ENCODE measurements around the gene STK17B. TPM values are rescaled to one million over a fixed set of nuclear protein-coding genes. Genes with fewer than 3 reads are reported as not detected.
A peak's percentile ranks its signal among the peaks of the same experiment; 100 is the strongest.

Gene STK17B
- polyA plus RNA-seq, 1 experiment, result 6.1 TPM

DNA sequence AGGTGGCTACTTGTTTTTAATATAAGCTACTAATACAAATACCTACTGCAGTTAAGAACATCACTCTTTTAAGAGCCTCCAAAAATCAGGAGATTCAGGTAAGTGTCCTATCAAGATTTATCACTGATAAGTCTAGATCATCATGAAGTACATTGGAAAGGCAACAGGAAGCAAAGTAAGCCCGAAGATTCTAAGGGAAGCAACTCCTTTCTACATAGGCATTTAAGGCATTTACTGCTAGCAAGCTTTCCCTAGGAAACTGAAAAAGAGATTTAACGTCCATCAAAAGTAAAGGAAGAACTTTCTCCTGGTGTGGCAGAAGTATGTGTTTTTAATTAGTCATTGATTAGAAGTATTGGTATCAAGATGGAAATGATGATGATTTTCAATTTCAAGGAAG is 3.7 kb downstream of the STK17B start:
- POLR2A ChIA-PET, result no interaction called here
- H3K36me3 ChIP-seq (ENCODE audit: control insufficient read depth, insufficient read depth, low read length), result peaks cover 2% of the 10 kb centered on the region

DNA sequence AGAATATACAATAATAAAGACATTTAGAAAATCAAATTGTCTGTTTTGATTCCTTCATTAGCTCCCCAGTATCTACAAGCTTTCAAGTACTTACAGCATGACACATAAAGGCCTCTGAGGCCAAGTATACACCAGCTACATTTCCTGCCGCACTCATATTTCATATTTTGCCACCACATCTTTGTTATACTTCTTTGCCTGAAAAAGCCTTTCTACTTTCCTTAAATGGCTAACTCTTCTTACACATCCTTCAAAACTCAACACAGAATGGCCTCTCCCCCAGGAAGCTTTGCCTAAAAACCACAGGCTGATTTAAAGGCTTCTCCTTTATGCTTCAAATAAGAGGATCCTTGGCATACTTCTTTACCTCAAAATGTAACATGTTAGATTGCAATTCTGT is 4.5 kb downstream of the STK17B start:
- no peak overlapping the region for H3K4me3 ChIP-seq (ENCODE audit: low read depth, low read length)
- H3K36me3 ChIP-seq (ENCODE audit: control insufficient read depth, insufficient read depth, low read length), result peaks cover 5% of the 10 kb centered on the region
- no peaks in the 10 kb centered on the region for H3K27me3 ChIP-seq (ENCODE audit: control insufficient read depth, insufficient read depth, low read length)
- POLR2A ChIA-PET, result no interaction called here
- CTCF ChIA-PET, result interaction anchor here (0.9 to 1.9 kb wide), 3 partner anchors 89 to 171 kb away, joined by 3 to 5 read pairs (median 5); no protein-coding TSS in a partner anchor
- TF ChIP-seq, protein P1, sequence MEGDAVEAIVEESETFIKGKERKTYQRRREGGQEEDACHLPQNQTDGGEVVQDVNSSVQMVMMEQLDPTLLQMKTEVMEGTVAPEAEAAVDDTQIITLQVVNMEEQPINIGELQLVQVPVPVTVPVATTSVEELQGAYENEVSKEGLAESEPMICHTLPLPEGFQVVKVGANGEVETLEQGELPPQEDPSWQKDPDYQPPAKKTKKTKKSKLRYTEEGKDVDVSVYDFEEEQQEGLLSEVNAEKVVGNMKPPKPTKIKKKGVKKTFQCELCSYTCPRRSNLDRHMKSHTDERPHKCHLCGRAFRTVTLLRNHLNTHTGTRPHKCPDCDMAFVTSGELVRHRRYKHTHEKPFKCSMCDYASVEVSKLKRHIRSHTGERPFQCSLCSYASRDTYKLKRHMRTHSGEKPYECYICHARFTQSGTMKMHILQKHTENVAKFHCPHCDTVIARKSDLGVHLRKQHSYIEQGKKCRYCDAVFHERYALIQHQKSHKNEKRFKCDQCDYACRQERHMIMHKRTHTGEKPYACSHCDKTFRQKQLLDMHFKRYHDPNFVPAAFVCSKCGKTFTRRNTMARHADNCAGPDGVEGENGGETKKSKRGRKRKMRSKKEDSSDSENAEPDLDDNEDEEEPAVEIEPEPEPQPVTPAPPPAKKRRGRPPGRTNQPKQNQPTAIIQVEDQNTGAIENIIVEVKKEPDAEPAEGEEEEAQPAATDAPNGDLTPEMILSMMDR (IDR thresholded peaks at IDR 0.05; ENCODE audit: insufficient read depth, low read depth, low read length), result no peak
- no peak for DNase-seq (ENCODE audit: low read depth)

More for the DNA sequence above, 3.7 kb downstream of the STK17B start:
- Histone ChIP-seq H3K4me3 (ENCODE audit: low read depth, low read length) (peak overlapping the region; percentile 16), H3K27me3 (ENCODE audit: control insufficient read depth, insufficient read depth, low read length) (no peaks in the 10 kb centered on the region)
- no peak for DNase-seq (ENCODE audit: low read depth)
- TF ChIP-seq, protein P1 (IDR thresholded peaks at IDR 0.05; ENCODE audit: insufficient read depth, low read depth, low read length), result no peak
- CTCF ChIA-PET, result interaction anchor here (0.6 to 1.9 kb wide), 3 partner anchors 89 to 387 kb away, joined by 3 to 5 read pairs (median 3); no protein-coding TSS in a partner anchor

DNA sequence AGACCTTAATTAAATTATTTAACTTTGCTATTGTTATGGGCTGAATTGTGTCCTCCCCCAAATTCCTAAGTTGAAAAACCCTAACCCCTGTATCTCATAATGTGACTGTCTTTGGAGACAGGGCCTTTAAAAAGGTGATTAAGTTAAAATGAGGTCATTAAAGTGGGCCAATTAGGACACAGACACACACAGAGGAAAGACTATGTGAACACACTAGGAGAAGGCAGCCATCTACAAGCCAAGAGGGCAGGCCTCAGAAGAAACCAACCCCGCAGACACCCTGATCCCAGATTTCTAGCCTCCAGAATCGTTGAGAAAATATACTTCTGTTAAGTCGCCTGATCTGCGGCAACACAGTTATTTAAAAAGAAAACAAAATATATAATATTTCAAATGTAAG is 6.4 kb downstream of the STK17B start:
- H3K36me3 ChIP-seq (ENCODE audit: control insufficient read depth, insufficient read depth, low read length), result peaks cover 6% of the 10 kb centered on the region
- DNase-seq (ENCODE audit: low read depth), result no peak
- no peaks in the 10 kb centered on the region for H3K27me3 ChIP-seq (ENCODE audit: control insufficient read depth, insufficient read depth, low read length)
- POLR2A ChIA-PET, result no interaction called here
- TF ChIP-seq, protein P1 (IDR thresholded peaks at IDR 0.05; ENCODE audit: insufficient read depth, low read depth, low read length), result no peak
- H3K4me3 ChIP-seq (ENCODE audit: low read depth, low read length), result no peak overlapping the region
- CTCF ChIA-PET, result interaction anchor here (1.1 kb wide), 1 partner anchor 52 kb away, joined by 3 read pairs; no protein-coding TSS in a partner anchor

DNA sequence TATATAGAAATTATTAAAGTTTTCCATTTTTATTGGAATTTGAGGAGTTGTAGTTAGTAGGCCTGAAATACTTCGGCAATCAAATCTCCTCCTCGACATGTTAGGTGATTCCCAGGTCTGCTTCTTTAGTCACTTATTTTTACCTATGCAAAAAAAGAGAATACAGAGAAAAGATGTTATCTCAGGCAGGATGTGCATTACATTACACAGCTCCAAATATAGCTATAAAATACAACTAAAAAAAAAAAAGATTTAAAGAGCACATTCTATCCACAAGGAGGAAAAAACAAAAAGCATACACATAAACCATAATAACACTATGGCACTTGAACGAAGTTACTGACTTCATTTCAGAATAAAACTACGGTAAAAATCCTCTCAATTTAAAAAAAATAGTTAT is 8.1 kb downstream of the STK17B start:
- CTCF ChIA-PET, result interaction anchor here (1.1 kb wide), 1 partner anchor 20 kb away, joined by 3 read pairs; no protein-coding TSS in a partner anchor
- Histone ChIP-seq H3K27me3 (ENCODE audit: control insufficient read depth, insufficient read depth, low read length) (no peaks in the 10 kb centered on the region), H3K4me3 (ENCODE audit: low read depth, low read length) (no peak overlapping the region), H3K36me3 (ENCODE audit: control insufficient read depth, insufficient read depth, low read length) (peaks cover 7% of the 10 kb centered on the region)
- no peak for DNase-seq (ENCODE audit: low read depth)
- POLR2A ChIA-PET, result no interaction called here
- TF ChIP-seq, protein P1 (IDR thresholded peaks at IDR 0.05; ENCODE audit: insufficient read depth, low read depth, low read length), result no peak

DNA sequence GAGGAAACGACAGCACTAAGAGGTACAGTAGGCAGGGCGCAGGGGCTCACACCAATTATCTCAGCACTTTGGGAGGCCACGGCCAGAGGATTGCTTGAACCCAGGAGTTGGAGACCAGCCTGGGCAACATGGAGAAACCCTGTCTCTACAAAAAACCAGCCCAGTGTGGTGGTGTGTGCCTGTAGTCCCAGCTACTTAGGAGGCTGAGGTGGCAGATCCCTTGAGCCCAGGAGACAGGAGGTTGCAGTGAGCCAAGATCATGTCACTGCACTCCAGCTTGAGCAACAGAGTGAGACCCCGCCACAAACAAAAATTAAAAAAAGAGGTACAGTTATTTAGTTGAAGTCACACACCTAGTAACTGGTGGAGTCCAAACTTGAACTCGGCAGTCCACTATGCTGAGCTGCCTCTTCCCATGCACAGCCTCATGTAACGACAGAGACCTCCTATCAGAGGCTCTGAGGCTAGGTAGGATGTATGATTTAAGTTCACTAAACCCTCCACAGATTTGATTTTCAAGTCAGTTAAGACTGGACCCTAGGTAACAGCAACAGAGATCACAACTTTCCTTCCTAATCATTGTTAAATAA is 8.7 kb downstream of the STK17B start:
- POLR2A ChIA-PET, result no interaction called here

More for the DNA sequence above, 8.7 kb downstream of the STK17B start:
- no peak for DNase-seq (ENCODE audit: low read depth)
- Histone ChIP-seq H3K27me3 (ENCODE audit: control insufficient read depth, insufficient read depth, low read length) (no peaks in the 10 kb centered on the region), H3K4me3 (ENCODE audit: low read depth, low read length) (no peak overlapping the region), H3K36me3 (ENCODE audit: control insufficient read depth, insufficient read depth, low read length) (peaks cover 7% of the 10 kb centered on the region)
- TF ChIP-seq, protein P1 (IDR thresholded peaks at IDR 0.05; ENCODE audit: insufficient read depth, low read depth, low read length), result no peak
- CTCF ChIA-PET, result interaction anchor here (1.1 kb wide), 1 partner anchor 19 kb away, joined by 3 read pairs; no protein-coding TSS in a partner anchor
